Measurements from ENCODE around the gene CCNL1.
A peak's percentile ranks its signal among the peaks of the same experiment; 100 is the strongest.
"Not testable (repeated sequence)": the region's sequence is repeated elsewhere in the genome, so short reads cannot be mapped to it uniquely, and the experiment has no call there.

The CCNL1 gene

GRCh38 chr3:157159762-157160657 is at the start of gene CCNL1:
Gene CCNL1, minus strand, starts transcription at chr3:157160147. Its CDS starts 53 bp downstream, at chr3:157160094.
- peak; percentile 94 to 99 for DNase-seq

GRCh38 chr3:157204880-157205279 is 44.9 kb upstream of the CCNL1 start:
- DNase-seq = no peak

- DNase-seq = peak; percentile 47 to 59
Observed at GRCh38 chr3:157204431-157204830, 44.5 kb upstream of the CCNL1 start.

GRCh38 chr3:157201648-157202278 is 41.8 kb upstream of the CCNL1 start:
- peak; percentile 11 to 74 for DNase-seq

DNA sequence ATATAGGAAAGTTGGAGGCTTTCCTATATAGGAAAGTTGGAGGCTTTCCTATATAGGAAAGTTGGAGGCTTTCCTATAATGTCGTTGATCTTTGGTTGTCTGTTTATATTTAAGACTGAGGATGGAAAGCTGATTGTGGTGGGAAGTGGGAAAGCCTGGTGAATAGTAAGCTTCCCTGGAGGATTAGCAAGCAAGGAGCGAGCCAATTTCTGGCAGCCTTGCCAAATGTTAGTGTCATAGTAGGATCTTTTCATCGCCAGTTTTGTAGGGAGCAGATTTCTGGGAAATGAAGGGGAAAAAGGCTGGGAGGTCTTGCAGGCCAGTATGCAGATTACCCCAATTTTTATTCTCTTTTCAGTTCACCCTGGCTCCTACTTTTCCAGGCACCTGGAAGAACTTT is 39.9 kb upstream of the CCNL1 start:
- peak in 1 of 2 experiments; percentile 69 for DNase-seq

DNA sequence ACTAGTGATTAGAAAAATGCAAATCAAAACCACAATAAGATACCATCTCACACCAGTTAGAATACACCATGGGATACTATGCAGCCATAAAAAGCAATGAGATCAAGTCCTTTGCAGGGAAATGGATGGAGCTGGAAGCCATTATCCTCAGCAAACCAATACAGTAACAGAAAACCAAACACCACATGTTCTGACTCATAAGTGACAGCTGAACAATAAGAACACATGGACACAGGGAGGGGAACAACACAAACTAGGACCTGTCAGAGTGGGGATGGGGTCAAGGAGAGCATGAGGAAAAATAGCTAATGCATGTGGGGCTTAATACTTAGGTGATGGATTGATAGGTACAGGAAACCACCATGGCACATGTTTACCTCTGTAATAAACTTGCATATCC is 36.0 kb upstream of the CCNL1 start:
- no peak for DNase-seq

DNA sequence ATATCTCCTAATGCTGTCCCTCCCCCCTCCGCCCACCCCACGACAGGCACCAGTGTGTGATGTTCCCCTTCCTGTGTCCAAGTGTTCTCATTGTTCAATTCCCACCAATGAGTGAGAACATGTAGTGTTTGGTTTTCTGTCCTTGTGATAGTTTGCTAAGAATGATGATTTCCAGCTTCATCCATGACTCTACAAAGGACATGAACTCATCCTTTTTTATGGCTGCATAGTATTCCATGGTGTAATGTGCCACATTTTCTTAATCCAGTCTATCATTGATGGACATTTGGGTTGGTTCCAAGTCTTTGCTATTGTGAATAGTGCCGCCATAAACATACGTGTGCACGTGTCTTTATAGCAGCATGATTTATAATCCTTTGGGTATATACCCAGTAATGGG is 31.2 kb upstream of the CCNL1 start:
- not testable (repeated sequence) for DNase-seq

DNA sequence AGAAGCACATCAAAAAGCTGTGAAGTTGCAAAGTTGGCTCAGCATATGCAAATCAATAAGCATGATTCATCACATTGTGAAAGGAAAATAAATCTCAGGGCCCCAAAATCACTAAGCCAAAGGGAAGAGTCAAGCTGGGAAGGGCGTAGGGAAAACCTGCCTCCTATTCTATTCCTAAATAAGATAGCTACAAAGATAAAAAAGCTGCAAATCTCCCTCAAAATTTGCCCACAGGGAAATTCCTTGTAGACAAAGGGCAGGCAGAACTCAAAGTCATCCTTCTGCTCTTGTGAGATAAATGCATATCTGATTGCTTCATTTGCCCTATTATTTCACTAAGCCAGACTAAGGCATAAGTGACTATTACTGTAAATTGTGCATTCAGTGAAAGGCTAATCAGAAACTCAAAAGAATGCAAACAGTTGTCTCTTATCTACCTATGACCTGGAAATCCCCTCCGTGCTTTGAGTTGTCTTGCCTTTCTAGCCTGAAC is 30.5 kb upstream of the CCNL1 start:
- no peak for DNase-seq

DNA sequence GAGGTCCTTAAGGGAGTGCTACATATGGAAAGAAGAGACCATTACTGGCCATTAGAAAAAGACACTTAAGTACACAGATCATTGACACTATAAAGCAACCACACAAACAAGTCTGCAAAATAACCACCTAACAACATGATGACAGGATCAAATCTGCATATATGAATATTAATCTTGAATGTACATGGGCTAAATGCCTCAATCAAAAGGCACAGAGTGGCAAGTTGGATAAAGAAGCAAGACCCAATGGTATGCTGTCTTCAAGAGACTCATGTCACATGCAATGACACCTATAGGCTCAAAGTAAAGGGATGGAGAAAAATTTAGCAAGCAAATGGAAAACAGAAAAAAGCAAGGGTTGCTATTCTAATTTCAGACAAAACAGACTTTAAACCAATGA is 28.4 kb upstream of the CCNL1 start:
- DNase-seq = no peak

DNA sequence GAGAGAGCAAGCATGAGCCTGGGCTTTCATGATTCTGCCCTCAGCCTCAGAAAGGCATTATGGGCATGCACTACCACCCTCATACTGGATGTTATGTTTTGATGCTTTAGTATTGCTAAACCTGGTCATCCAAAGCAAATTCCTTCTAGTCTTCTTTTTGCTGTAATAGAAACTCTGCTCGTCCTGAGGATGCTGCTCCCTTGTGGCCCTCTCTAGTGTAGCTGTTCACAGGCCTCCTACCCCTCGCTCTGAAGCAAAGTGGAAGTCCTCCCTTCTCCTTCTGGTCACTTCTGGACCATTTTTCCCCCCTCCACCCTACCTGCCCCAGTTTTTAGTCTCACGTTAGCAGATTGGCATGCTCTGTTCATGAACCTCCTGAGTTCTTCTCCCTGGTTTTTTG is 22.9 kb upstream of the CCNL1 start:
- no peak for DNase-seq

GRCh38 chr3:157180262-157180661 is 20.3 kb upstream of the CCNL1 start:
- no peak for DNase-seq

DNA sequence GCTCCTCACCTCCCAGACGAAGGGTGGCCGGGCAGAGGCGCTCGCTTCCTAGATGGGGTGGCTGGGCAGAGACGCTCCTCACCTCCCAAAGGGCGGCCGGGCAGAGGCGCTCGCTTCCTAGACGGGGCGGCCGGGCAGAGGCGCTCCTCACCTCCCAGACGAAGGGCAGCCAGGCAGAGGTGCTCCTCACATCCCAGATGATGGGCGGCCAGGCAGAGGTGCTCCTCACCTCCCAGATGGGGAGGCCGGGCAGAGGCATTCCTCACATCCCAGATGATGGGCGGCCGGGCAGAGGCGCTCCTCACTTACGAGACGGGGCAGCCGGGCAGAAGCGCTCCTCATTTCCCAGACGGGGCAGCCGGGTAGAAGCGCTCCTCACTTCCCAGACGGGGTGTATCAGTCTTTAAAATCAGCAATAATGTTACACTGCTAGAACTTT is 19.4 kb upstream of the CCNL1 start:
- no peak for DNase-seq

DNA sequence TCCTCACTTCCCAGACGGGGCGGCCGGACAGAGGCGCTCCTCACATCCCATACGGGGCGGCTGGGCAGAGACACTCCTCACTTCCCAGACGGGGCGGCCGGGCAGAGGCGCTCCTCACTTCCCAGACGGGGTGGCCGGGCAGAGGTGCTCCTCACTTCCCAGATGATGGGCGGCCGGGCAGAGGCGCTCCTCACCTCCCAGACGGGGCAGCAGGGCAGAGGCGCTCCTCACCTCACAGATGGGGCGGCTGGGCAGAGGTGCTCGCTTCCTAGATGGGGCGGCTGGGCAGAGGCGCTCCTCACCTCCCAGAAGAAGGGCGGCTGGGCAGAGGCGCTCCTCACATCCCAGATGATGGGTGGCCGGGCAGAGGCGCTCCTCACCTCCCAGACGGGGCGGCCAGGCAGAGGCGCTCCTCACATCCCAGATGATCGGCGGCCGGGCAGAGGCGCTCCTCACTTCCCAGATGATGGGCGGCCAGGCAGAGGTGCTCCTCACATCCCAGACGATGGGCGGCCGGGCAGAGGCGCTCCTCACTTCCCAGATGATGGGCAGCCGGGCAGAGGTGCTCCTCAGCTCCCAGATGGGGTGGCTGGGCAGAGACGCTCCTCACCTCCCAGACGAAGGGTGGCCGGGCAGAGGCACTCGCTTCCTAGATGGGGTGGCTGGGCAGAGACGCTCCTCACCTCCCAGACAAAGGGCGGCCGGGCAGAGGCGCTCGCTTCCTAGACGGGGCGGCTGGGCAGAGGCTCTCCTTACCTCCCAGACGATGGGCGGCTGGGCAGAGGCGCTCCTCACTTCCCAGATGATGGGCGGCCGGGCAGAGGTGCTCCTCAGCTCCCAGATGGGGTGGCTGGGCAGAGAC is 18.8 kb upstream of the CCNL1 start:
- DNase-seq = not testable (repeated sequence)

- DNase-seq = not testable (repeated sequence)
Observed at GRCh38 chr3:157177801-157178453, 18.0 kb upstream of the CCNL1 start.

GRCh38 chr3:157176934-157177333 is 17.0 kb upstream of the CCNL1 start:
- no peak for DNase-seq

GRCh38 chr3:157175691-157176507 is 16.0 kb upstream of the CCNL1 start:
- no peak for DNase-seq

DNA sequence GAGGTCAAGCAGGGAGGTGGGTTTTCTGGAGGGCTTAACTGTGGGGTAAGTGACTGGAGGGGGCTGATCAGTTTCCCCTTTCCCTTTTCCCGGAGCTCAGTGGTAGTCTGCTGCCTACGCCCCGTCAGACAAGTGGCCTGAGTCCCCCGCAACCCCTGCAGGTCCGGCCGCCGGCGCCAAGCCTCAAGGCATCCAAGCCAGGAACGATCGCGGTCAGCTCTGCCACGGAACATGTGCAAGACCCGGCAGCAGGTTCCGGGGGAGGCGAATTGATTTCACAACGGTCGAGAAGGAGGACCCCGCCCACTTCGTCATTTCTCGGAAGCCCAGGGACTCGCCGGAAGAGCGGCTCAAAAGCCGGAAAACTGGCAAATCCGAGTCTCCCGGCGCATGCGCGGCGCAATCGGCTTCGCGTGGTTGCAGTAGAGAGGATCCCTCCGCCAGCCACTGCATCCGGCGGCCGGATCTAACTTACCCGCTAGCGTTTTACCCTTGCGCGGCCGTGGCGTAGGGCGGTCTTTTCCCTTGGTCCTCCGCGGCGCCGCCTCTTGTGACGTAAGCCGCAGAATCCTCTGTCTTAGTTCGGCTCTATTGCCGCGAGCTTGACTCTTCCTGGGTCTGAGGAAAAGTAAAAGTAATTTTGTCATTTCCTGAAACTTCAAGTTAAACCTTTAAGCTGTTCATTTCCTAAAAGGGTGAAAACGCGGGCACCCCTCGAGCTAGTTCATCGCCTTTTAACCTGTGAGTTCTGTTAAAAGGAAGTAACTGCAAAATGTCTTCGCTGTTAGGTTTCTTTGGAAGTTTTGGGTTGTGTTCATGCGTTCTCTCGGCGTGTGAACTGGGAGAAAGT is 14.9 kb upstream of the CCNL1 start:
- DNase-seq = peak; percentile 99 to 100

GRCh38 chr3:157174290-157174648 is 14.3 kb upstream of the CCNL1 start:
- no peak for DNase-seq

GRCh38 chr3:157173343-157173742 is 13.4 kb upstream of the CCNL1 start:
- not testable (repeated sequence) for DNase-seq

DNA sequence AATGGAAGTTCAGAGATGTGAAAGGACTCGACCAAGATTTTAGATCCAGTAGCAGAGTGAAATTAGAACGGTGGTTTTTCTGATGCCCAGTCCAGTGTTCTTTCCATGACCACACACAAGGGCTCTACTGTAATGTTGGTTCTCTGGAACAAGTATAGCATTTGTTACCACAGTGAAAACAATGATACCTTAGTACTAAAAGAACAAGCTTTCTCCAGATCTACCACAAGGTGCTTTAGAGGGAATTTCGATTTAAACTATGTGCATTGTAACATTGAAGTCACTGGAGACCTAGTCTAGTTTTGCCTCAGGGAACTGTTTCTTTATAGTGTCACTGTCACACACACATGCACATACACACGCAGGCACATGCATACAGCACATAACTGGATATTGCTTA is 12.8 kb upstream of the CCNL1 start:
- DNase-seq = no peak

- no peak for DNase-seq
Observed at GRCh38 chr3:157170861-157171260, 10.9 kb upstream of the CCNL1 start.

Data from NCI-H446 (cell line).